ENCODE results near the gene RFPL3. TPM values are rescaled to one million over a fixed set of nuclear protein-coding genes. Genes with fewer than 3 reads are reported as not detected.

Gene RFPL3
- total and polyA plus RNA-seq, 2 of the 13 experiments (the other 11 are each of a cell fraction or from before 2014, with no cell fraction given) = not detected

GRCh38 chr22:32312748-32313147, 44.9 kb upstream of the RFPL3 start:
- intact Hi-C loops (cut with micrococcal nuclease; ENCODE audit: unreplicated experiment) = no loop called here
- FAIRE-seq = no peak
- Histone ChIP-seq H3K27me3 (ENCODE audit: control insufficient read depth in 1 of 2, insufficient read depth in 2 of 2, low read length in 2 of 2) (peaks cover 0 to 1% of the 10 kb centered on the region in 2 experiments; a peak in 1 of 5 replicates), H3K4me3 (replicated peaks in 1 of 3; ENCODE audit: insufficient read depth in 1 of 3, low read depth in 2 of 3, low read length in 3 of 3) (no peak overlapping the region), H2AFZ (ENCODE audit: low read length) (no peak overlapping the region), H3K79me2 (ENCODE audit: insufficient read depth, low read length) (no peaks in the 10 kb centered on the region), H3K9ac (ENCODE audit: insufficient read depth, low read depth, low read length) (no peak overlapping the region), H3K9me3 (ENCODE audit: low read length) (no peaks in the 10 kb centered on the region), H3K4me1 (ENCODE audit: insufficient read depth, low read length) (no peaks in the 10 kb centered on the region), H4K20me1 (ENCODE audit: insufficient read depth, low read length) (no peaks in the 10 kb centered on the region), H3K36me3 (replicated peaks in 1 of 2; ENCODE audit: control insufficient read depth in 1 of 2, insufficient read depth in 2 of 2, low read length in 2 of 2) (no peaks in the 10 kb centered on the region), H3K27ac (ENCODE audit: extremely low read length, insufficient read depth, low read length) (no peak overlapping the region), H3K4me2 (ENCODE audit: low read depth, low read length) (no peak overlapping the region)
- no peak for ATAC-seq
- ChIA-PET POLR2A (no interaction called here), CTCF (ENCODE audit: low intra/inter-chr PET ratio, low total read pairs) (no interaction called here)
- in situ Hi-C loops (cut with HindIII; ENCODE audit: extremely low pct_ligation_motif_present, low pct_unique_long_range_greater_than_20kb) = no loop called here
- DNase-seq (ENCODE audit: low spot score) = no peak
- TF ChIP-seq MNT (IDR thresholded peaks at IDR 0.05) (peak; percentile 91), PHF20 (CRISPR knock-in tag; IDR thresholded peaks at IDR 0.05) (no peak)
- WGBS (ENCODE audit: low lambda C conversion rate) = 19% methylated on average over 4 of the region's 4 CpGs
- no TSS peak for BruUV-seq (replicated peaks)

GRCh38 chr22:32313532-32313931, 44.1 kb upstream of the RFPL3 start:
- POLR2A ChIA-PET = no interaction called here
- no peaks in the 10 kb centered on the region for H3K4me1 ChIP-seq (ENCODE audit: insufficient read depth, low read length)
- no peaks in the 10 kb centered on the region for H3K79me2 ChIP-seq (ENCODE audit: insufficient read depth, low read length)
- no peaks in the 10 kb centered on the region for H4K20me1 ChIP-seq (ENCODE audit: insufficient read depth, low read length)
- CTCF ChIA-PET (ENCODE audit: low intra/inter-chr PET ratio, low total read pairs) = no interaction called here
- no peak overlapping the region for H3K9ac ChIP-seq (ENCODE audit: insufficient read depth, low read depth, low read length)
- ATAC-seq (no peak), DNase-seq (ENCODE audit: low spot score) (no peak), FAIRE-seq (no peak)
- H3K27me3 ChIP-seq (ENCODE audit: control insufficient read depth in 1 of 2, insufficient read depth in 2 of 2, low read length in 2 of 2) = no peaks in the 10 kb centered on the region; a peak in 1 of 5 replicates
- no peaks in the 10 kb centered on the region for H3K36me3 ChIP-seq (replicated peaks in 1 of 2; ENCODE audit: control insufficient read depth in 1 of 2, insufficient read depth in 2 of 2, low read length in 2 of 2)
- no peak overlapping the region for H2AFZ ChIP-seq (ENCODE audit: low read length)
- intact Hi-C loops (cut with micrococcal nuclease; ENCODE audit: unreplicated experiment) (no loop called here), in situ Hi-C loops (cut with HindIII; ENCODE audit: extremely low pct_ligation_motif_present, low pct_unique_long_range_greater_than_20kb) (no loop called here)
- no TSS peak for BruUV-seq (replicated peaks)
- H3K9me3 ChIP-seq (ENCODE audit: low read length) = no peaks in the 10 kb centered on the region
- H3K27ac ChIP-seq (ENCODE audit: extremely low read length, insufficient read depth, low read length) = no peak overlapping the region
- H3K4me3 ChIP-seq (replicated peaks in 1 of 3; ENCODE audit: insufficient read depth in 1 of 3, low read depth in 2 of 3, low read length in 3 of 3) = no peak overlapping the region
- H3K4me2 ChIP-seq (ENCODE audit: low read depth, low read length) = no peak overlapping the region
- TF ChIP-seq THAP9 (CRISPR knock-in tag; IDR thresholded peaks at IDR 0.05; ENCODE audit: borderline replicate concordance) = no peak
- TF ChIP-seq CEBPZ (IDR thresholded peaks at IDR 0.05; ENCODE audit: low read length) = no peak
- no peak for TF ChIP-seq MED13 (CRISPR knock-in tag; IDR thresholded peaks at IDR 0.05)
- no peak for TF ChIP-seq ZC3H4 (CRISPR knock-in tag; IDR thresholded peaks at IDR 0.05; ENCODE audit: borderline replicate concordance)

Data from HepG2 (cell line).